Vagina (tissue), 2 donors: ENCODE results near the gene SCD5. TPM values are rescaled to one million over a fixed set of nuclear protein-coding genes. Genes with fewer than 3 reads are reported as not detected.

Experiments
- DNase-seq, 2 donors: peaks; one replicate each; pipeline ENCODE4 v3.0.0-alpha.2; 2017; ENCODE audit errors: extremely low spot score in 2 of 2
- H3K27ac ChIP-seq: fragments of 200-600 bp; sonication (generic); one replicate; pipeline ENCODE4 v1.5.1; 2019
- H3K27me3 ChIP-seq: fragments of 200-600 bp; sonication (generic); one replicate; pipeline ENCODE4 v1.5.1; 2019
- H3K36me3 ChIP-seq, 2 donors: fragments of 200-600 bp; sonication (generic); one replicate each; pipeline ENCODE4 v1.5.1; 2017 to 2019
- H3K4me1 ChIP-seq: fragments of 200-600 bp; sonication (generic); one replicate; pipeline ENCODE4 v1.5.1; 2019
- H3K4me3 ChIP-seq, 2 donors: fragments of 200-600 bp; sonication (generic); 1 replicate in 1 of 2; 2 replicates in 1 of 2; pipeline ENCODE4 v1.5.1; 2016 to 2019
- H3K9me3 ChIP-seq: fragments of 200-600 bp; sonication (generic); one replicate; pipeline ENCODE4 v1.5.1; 2019
- POLR2A ChIP-seq, 2 donors: fragments of 450-650 bp; IDR thresholded peaks; one replicate each; pipeline ENCODE4 v1.6.1; 2017; ENCODE audit warnings: antibody characterized with exemption in 2 of 2, mild to moderate bottlenecking in 2 of 2, moderate library complexity in 2 of 2
- POLR2AphosphoS5 ChIP-seq, 2 donors: sonication (generic); formaldehyde crosslinking; IDR thresholded peaks; one replicate each; pipeline ENCODE4 v1.9.0; 2017; ENCODE audit warnings: antibody characterized with exemption in 2 of 2, mild to moderate bottlenecking in 2 of 2, low read depth in 1 of 2; ENCODE audit not compliant: insufficient read depth in 1 of 2
- intact Hi-C: fragments of 100-400 bp; cut with DNase I; formaldehyde crosslinking; loops from one replicate; pipeline ENCODE4 v1.15.1; 2023
- total RNA-seq: library from RNA; depleted of rRNA; stranded (reverse); fragments of >200 nt; gene quantifications from one replicate; pipeline ENCODE4 v1.2.3, GENCODE V29; 2016
- TF ChIP-seq, protein P1 (sequence below), 3 experiments: fragments of 450-650 bp in 2 of 3; fragments of 200-600 bp in 1 of 3; sonication (generic) in 1 of 3; IDR thresholded peaks; one replicate each; pipeline ENCODE4 v1.5.1; 2017 to 2019; ENCODE audit warnings: antibody characterized with exemption in 3 of 3, mild to moderate bottlenecking in 2 of 3, moderate library complexity in 2 of 3

Gene SCD5
- total RNA-seq, 1 donor from 2014 or later: 16.9 TPM

DNA sequence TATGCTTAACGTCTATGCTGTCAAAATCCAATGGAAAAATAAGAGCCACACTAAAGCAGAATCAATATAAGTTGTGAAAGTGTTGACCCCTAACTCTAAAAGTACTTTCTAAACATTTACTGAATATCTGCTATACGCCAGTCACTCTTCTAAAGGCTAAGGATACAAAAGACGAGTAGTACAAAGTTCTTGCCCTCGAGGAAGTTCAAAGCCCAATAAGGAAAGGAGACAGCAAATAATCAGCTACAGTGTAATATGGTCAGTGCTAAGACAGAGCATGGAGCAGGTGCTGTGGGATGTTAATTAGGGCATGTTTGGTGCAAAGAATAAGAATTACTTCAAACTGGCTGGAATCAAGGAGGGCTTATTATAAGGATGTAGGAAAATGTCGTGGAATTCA is 205.2 kb downstream of the SCD5 start:
- intact Hi-C loops: no loop called here
- H3K27me3 ChIP-seq: no peaks in the 10 kb centered on the region
- no peak overlapping the region for H3K27ac ChIP-seq
- no peaks in the 10 kb centered on the region for H3K4me1 ChIP-seq
- TF ChIP-seq, protein P1, sequence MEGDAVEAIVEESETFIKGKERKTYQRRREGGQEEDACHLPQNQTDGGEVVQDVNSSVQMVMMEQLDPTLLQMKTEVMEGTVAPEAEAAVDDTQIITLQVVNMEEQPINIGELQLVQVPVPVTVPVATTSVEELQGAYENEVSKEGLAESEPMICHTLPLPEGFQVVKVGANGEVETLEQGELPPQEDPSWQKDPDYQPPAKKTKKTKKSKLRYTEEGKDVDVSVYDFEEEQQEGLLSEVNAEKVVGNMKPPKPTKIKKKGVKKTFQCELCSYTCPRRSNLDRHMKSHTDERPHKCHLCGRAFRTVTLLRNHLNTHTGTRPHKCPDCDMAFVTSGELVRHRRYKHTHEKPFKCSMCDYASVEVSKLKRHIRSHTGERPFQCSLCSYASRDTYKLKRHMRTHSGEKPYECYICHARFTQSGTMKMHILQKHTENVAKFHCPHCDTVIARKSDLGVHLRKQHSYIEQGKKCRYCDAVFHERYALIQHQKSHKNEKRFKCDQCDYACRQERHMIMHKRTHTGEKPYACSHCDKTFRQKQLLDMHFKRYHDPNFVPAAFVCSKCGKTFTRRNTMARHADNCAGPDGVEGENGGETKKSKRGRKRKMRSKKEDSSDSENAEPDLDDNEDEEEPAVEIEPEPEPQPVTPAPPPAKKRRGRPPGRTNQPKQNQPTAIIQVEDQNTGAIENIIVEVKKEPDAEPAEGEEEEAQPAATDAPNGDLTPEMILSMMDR (IDR thresholded peaks at IDR 0.05): no peak
- no peak for TF ChIP-seq POLR2AphosphoS5 (IDR thresholded peaks at IDR 0.05; ENCODE audit: insufficient read depth in 1 of 2, low read depth in 1 of 2)
- no peak for TF ChIP-seq POLR2A (IDR thresholded peaks at IDR 0.05)
- H3K9me3 ChIP-seq: no peaks in the 10 kb centered on the region
- no peak for DNase-seq
- H3K4me3 ChIP-seq: no peak overlapping the region
- no peaks in the 10 kb centered on the region for H3K36me3 ChIP-seq

DNA sequence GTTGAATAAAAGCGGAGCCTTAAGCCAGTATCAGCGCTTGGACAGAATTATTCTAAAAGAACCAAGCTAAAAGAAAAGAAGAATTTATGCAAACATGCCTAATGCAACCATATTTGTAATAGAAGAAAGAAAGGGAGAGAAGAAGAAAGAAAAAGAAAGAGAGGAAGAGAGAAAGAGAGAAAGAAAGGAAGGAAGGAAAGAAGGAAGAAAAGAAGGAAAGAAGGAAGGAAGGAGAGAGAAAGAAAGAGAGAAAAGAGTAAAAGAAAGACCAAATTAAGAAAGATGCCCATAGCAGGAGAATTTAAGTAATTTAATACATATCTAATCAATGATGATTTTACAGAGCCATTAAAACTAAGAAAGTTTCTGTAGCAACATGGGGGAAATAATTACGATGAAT is 206.0 kb downstream of the SCD5 start:
- Histone ChIP-seq H3K27ac (no peak overlapping the region), H3K36me3 (no peaks in the 10 kb centered on the region), H3K4me3 (no peak overlapping the region), H3K27me3 (no peaks in the 10 kb centered on the region), H3K9me3 (no peaks in the 10 kb centered on the region), H3K4me1 (no peaks in the 10 kb centered on the region)
- TF ChIP-seq POLR2AphosphoS5 (IDR thresholded peaks at IDR 0.05; ENCODE audit: insufficient read depth in 1 of 2, low read depth in 1 of 2): no peak
- TF ChIP-seq, protein P1 (IDR thresholded peaks at IDR 0.05): no peak
- no peak for TF ChIP-seq POLR2A (IDR thresholded peaks at IDR 0.05)
- DNase-seq: no peak
- intact Hi-C loops: no loop called here

DNA sequence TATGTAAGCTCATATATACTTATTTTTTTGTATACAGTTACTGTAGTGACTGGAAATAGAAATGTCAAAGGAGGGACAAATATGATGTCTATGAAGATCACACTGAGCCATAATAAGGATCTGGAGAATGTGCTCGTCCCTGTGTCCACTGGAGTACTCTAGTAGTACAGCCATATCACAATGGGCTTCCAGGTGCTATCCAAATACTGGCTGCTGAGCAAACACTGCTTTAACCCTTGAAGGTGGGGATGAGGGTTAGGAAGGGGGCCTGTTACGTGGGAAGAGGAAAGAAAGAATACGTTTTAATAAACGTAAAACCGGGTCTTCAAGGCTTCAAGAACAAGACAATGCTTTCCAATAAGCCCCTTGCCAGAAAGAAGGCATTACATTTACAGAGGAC is 207.0 kb downstream of the SCD5 start:
- TF ChIP-seq, protein P1 (IDR thresholded peaks at IDR 0.05): no peak
- TF ChIP-seq POLR2AphosphoS5 (IDR thresholded peaks at IDR 0.05; ENCODE audit: insufficient read depth in 1 of 2, low read depth in 1 of 2): no peak
- no peak for TF ChIP-seq POLR2A (IDR thresholded peaks at IDR 0.05)
- H3K27ac ChIP-seq: no peak overlapping the region
- no peaks in the 10 kb centered on the region for H3K27me3 ChIP-seq
- no peaks in the 10 kb centered on the region for H3K9me3 ChIP-seq
- intact Hi-C loops: no loop called here
- H3K36me3 ChIP-seq: no peaks in the 10 kb centered on the region
- DNase-seq: no peak
- no peak overlapping the region for H3K4me3 ChIP-seq
- H3K4me1 ChIP-seq: no peaks in the 10 kb centered on the region

DNA sequence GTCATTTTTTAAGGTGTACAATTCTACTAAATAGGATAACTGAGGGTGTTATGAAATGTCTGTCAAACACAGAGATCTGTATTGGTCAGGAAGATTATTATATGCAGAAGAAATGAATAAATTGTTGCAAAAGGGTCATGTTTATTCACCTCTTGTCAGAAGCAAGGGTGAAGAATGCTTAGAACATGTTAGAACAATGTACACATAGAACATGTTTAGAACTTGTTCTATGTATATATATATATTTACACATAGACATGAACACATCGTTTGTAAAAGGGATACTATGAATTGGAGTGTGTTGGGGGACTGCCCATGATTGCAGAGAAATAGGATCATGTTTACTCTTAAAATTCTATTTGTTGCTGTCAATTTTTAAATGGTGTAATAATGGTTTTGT is 208.8 kb downstream of the SCD5 start:
- Histone ChIP-seq H3K36me3 (no peaks in the 10 kb centered on the region), H3K4me3 (no peak overlapping the region), H3K4me1 (no peaks in the 10 kb centered on the region), H3K9me3 (no peaks in the 10 kb centered on the region), H3K27me3 (no peaks in the 10 kb centered on the region), H3K27ac (no peak overlapping the region)
- TF ChIP-seq POLR2A (IDR thresholded peaks at IDR 0.05): no peak
- TF ChIP-seq, protein P1 (IDR thresholded peaks at IDR 0.05): no peak
- TF ChIP-seq POLR2AphosphoS5 (IDR thresholded peaks at IDR 0.05; ENCODE audit: insufficient read depth in 1 of 2, low read depth in 1 of 2): no peak
- intact Hi-C loops: no loop called here
- DNase-seq: no peak

DNA sequence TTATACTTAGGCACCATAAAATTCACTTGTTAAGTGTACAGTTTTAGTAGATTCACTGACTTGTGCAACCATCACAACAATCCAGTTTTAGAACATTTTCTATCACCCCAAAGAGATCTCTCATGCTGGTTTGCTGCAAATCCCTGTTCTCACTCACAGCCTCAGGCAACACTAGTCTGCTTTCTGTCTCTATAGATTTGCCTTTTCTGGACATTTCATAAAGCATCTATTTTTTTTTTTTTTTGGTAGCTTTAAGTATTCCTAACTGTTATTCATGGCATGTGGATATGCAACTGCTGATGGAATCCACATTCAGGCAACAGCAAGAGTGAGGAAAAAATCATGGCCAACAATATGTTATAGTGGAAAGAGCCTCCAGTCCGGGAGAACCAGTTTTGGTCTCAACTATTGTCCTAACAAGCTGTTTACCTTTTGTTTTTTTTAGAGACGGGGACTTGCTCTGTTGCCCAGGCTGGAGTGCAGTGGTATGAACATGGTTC is 209.8 kb downstream of the SCD5 start:
- H3K27me3 ChIP-seq: no peaks in the 10 kb centered on the region
- no peak for TF ChIP-seq POLR2AphosphoS5 (IDR thresholded peaks at IDR 0.05; ENCODE audit: insufficient read depth in 1 of 2, low read depth in 1 of 2)
- no peak for TF ChIP-seq POLR2A (IDR thresholded peaks at IDR 0.05)
- TF ChIP-seq, protein P1 (IDR thresholded peaks at IDR 0.05): no peak
- intact Hi-C loops: no loop called here
- H3K27ac ChIP-seq: no peak overlapping the region
- H3K4me1 ChIP-seq: no peaks in the 10 kb centered on the region
- H3K4me3 ChIP-seq: no peak overlapping the region
- H3K36me3 ChIP-seq: no peaks in the 10 kb centered on the region
- no peak for DNase-seq
- H3K9me3 ChIP-seq: no peaks in the 10 kb centered on the region
